C4-2B (cell line): ENCODE results near the gene AFAP1L2.

Source experiments
- ZFX ChIP-seq: fragments of 450-650 bp; IDR thresholded peaks from 2 replicates; pipeline ENCODE4 v1.6.1; 2017
- TF ChIP-seq, protein P1 (sequence below): fragments of 450-650 bp; conservative IDR thresholded peaks from 2 replicates; pipeline ENCODE4 v1.5.1; 2017; ENCODE audit warnings: mild to moderate bottlenecking

GRCh38 chr10:114357515-114357996, 46.7 kb downstream of the AFAP1L2 start:
- TF ChIP-seq, protein P1, sequence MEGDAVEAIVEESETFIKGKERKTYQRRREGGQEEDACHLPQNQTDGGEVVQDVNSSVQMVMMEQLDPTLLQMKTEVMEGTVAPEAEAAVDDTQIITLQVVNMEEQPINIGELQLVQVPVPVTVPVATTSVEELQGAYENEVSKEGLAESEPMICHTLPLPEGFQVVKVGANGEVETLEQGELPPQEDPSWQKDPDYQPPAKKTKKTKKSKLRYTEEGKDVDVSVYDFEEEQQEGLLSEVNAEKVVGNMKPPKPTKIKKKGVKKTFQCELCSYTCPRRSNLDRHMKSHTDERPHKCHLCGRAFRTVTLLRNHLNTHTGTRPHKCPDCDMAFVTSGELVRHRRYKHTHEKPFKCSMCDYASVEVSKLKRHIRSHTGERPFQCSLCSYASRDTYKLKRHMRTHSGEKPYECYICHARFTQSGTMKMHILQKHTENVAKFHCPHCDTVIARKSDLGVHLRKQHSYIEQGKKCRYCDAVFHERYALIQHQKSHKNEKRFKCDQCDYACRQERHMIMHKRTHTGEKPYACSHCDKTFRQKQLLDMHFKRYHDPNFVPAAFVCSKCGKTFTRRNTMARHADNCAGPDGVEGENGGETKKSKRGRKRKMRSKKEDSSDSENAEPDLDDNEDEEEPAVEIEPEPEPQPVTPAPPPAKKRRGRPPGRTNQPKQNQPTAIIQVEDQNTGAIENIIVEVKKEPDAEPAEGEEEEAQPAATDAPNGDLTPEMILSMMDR = no peak
- TF ChIP-seq ZFX = no peak
